GM18519 (cell line): ENCODE results near the gene TRAM2.

Source experiments
- ATAC-seq: cut with Tn5 transposase; IDR thresholded peaks from one replicate; pipeline ENCODE4 v1.9.1; 2021; ENCODE audit warnings: mild to moderate bottlenecking, moderate library complexity; ENCODE audit not compliant: unreplicated experiment, low FRiP score

TRAM2 gene

GRCh38 chr6:52595000-52595795 lies 18.3 kb upstream of the TRAM2 start:
- ATAC-seq, result peak; percentile 64

DNA sequence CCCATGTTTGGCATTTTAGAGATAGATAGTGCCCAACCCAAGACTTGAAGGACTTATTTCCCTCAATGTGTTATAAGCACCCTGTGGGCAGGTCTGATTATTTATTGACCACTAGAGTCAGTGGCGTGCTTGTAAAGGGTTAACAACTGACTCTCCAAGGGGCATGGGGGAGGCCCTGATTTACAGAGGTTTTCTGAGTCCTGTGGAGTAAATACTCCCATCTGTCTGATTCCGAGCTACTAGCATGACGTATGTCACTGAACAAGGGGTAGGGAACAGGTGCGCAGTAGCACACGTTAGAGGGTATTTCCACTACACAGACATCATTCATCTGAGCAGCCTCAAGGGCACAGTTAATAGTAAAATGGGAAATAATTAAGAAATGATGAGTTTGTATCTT lies 17.4 kb upstream of the TRAM2 start:
- ATAC-seq, result no peak

DNA sequence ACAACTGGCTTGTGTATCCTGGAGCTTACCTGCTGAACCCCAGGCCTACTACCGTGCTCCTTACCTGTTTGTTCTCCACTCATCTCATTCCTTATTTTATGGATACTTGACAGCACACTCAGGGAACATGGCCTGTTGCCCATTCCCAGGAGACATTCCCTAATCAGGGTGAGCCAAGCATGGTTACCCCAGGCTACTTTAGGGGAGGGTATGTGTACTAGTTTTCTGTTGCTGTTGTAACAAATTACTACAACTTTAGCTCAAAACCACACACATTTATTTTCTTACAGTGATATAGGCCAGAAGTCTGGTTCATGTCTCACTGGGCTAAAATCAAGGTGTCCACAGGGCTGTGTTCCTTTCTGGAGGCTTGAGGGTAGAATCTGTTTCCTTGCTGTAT lies 15.0 kb upstream of the TRAM2 start:
- ATAC-seq, result no peak

- no peak for ATAC-seq
Measured at GRCh38 chr6:52590152-52590891, 13.5 kb upstream of the TRAM2 start.

DNA sequence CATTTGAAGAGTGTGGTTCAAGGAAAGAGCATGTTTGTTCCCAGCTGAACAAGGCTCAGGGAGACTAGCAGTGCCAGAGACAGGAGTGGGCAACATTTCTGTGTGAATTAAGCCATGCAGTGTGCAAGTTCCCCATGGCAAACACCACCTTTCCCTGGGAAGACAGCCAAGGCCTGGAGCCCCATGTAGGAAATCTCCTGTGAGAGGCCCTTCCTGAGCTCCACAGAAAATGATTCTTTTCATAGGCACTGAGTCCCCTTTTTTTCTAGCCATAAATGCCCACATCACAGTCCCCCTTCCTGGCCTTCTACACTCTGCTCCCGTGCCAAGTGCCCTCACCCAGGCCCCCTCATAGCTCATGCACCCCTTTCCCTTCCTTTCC lies 11.8 kb upstream of the TRAM2 start:
- ATAC-seq, result no peak

- ATAC-seq, result no peak
Measured at GRCh38 chr6:52588087-52588709, 11.3 kb upstream of the TRAM2 start.

DNA sequence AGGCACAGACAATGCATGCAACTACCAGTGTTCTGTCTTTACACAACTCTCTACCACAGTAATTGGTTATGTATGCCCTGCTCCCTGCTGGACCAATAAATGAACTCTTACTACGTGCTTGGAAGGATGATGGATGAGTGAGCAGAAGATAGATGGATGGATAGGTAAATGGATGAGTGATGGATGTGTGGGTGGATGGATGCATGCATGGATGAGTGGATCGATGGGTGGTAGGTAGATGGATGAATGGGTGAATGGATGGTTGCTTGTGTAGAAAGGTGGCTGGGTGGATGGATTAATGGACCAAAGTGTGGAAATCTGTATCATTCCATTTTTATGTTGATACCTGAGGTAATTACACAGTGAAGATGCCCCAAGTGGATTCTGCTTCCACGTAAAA lies 10.1 kb upstream of the TRAM2 start:
- ATAC-seq, result no peak

- ATAC-seq, result no peak
Measured at GRCh38 chr6:52584203-52584602, 7.3 kb upstream of the TRAM2 start.

DNA sequence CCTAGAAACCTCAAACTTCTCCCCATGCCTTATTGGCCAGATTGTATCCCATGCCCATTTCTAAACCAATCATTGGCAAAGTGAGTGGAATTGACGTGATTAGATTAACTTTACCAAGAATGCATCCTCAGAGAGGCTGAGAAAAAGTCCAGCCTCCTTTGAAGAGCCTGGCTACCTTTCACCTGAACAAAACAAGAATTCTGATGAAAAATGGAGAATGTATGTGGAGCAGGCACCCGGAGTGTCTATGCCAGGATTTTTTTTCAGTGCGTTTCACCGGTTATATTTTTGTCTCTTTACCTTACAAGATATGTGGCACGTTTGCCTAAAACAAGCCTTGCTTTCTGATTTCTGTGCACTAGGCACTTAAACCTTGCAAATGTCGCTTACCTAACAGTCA lies 6.1 kb upstream of the TRAM2 start:
- no peak for ATAC-seq

- no peak for ATAC-seq
Measured at GRCh38 chr6:52582446-52582845, 5.6 kb upstream of the TRAM2 start.

DNA sequence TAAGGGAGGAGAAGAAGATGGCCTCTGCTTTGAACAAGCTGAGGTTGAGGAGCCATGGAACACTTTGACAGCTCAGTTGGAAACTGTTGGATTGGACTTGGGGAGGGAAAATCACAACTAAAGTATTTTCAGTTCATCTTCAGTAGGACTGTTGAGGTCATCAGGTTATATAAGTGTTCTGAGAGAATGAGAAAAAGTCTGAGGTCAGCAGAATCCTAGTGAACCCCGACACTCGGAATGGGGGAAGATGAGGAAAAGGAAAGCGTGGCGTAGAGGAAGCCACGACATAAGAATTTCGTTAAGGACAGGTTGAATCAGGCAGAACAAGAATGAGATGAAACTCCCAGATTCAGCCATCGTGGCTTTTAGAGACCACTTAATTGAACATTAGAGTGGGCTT lies 4.0 kb upstream of the TRAM2 start:
- no peak for ATAC-seq

- ATAC-seq, result no peak
Measured at GRCh38 chr6:52579006-52579660, 2.3 kb upstream of the TRAM2 start.

- ATAC-seq, result no peak
Measured at GRCh38 chr6:52577778-52578463, 1.1 kb upstream of the TRAM2 start.

- ATAC-seq, result peak; percentile 47
Measured at GRCh38 chr6:52576392-52577021, 353 bp downstream of the TRAM2 start.

DNA sequence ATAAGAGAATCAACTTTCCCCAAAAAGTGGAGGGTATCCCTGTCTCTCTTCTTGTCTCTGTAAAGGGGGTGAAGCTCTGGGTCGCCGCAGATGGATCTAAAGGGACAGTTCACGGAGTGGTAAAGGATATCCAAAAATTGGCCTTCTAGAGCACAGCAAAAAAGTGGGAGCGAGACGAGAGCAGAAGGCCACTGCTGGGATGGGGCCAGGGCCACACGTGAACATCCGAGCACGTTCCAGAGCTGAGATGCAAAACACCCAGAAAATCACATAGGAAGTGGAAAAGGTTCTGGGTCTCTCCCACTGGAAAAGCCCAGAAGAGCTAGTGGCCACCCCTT lies 837 bp downstream of the TRAM2 start:
- ATAC-seq, result no peak

DNA sequence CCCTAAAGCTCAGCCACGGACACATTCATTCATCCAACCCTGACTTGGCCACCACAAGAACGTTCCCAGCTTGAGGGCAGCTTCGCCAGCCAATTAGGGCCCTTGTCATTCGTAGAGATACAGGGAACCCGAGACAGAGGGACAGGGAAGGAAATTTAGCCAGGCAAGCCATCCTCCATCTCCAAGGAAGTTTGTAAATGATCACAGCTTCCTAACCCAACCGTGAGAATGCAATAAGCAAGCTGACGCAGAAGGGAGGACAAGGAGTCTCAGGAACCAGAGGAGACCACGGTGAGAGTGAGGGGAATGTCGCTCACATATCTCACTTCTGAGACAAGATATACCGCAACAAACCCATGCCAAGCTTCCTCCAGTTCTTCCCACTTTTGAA lies 1.4 kb downstream of the TRAM2 start:
- no peak for ATAC-seq

- peak; percentile 48 for ATAC-seq
Measured at GRCh38 chr6:52574709-52575501, 2.0 kb downstream of the TRAM2 start.

DNA sequence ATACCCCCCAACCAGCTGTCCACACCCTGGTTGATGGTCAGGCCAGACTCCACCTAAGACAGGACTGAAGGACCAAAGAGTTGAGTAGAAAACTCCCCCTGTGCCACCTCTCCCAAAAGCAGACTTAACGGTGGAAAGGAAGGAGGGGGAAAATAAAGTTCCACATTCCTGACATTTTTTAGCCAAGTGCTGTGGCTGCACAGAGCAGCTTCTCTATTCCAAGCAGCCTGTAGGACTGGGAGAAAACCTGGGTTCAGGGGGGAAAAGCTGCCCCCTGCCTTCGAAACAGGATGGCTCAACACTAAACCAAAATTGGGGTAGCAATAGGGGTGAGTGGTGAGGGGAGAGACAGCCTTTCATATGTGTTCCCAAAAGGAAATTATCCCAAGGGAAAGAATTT lies 3.6 kb downstream of the TRAM2 start:
- ATAC-seq, result no peak

GRCh38 chr6:52572536-52572935 lies 4.3 kb downstream of the TRAM2 start:
- ATAC-seq, result no peak
